GM21528 (cell line): ENCODE data around the gene CDCA4.

ENCODE experiments used
- ATAC-seq: cut with Tn5 transposase; IDR thresholded peaks from one replicate; pipeline ENCODE4 v1.9.1; 2021; ENCODE audit warnings: mild to moderate bottlenecking, moderate library complexity; ENCODE audit not compliant: unreplicated experiment, low FRiP score

CDCA4 gene

DNA sequence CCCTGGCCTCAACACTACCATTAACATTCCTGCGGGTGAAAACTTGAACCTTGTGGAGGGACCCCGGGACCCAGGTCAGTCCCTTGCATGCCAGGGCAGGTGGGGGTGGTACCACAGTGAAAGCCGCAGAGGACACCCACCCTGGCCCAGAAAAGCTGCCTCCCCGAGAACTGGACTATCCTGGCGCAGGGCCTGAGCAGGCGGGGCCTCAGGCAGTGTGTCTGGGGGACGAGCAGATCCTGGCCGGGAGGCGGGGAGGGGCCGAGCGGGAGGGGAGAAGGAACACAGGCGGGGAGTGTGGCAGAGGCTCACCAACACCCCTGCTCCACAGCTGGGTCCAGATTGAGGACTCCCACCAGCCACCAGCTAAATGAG, 52.7 kb downstream of the CDCA4 start:
- no peak for ATAC-seq

- no peak for ATAC-seq
Observed at GRCh38 chr14:104967386-104968152, 53.3 kb downstream of the CDCA4 start.

DNA sequence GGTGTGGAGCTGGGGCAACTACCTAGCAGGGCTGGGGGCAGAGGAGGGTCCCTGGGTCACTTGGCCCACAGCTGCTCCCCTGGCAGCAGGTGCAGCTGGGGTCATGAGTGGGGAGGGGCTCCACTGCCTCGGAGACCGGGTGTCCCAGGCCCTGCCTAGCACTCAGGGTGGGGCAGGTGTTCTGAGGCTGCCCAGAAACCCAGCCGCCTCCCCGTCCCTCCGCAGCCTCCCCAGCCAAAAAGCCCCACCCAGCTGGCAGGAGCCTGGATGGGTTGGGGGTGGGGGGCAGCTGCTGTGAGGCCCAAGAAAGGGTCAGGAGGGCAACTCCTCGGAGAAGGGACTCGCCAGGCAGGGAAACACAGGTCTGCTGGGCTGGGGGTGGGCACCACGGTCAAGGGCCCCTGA, 53.9 kb downstream of the CDCA4 start:
- no peak for ATAC-seq

- ATAC-seq: no peak
Observed at GRCh38 chr14:104966261-104966865, 54.5 kb downstream of the CDCA4 start.

DNA sequence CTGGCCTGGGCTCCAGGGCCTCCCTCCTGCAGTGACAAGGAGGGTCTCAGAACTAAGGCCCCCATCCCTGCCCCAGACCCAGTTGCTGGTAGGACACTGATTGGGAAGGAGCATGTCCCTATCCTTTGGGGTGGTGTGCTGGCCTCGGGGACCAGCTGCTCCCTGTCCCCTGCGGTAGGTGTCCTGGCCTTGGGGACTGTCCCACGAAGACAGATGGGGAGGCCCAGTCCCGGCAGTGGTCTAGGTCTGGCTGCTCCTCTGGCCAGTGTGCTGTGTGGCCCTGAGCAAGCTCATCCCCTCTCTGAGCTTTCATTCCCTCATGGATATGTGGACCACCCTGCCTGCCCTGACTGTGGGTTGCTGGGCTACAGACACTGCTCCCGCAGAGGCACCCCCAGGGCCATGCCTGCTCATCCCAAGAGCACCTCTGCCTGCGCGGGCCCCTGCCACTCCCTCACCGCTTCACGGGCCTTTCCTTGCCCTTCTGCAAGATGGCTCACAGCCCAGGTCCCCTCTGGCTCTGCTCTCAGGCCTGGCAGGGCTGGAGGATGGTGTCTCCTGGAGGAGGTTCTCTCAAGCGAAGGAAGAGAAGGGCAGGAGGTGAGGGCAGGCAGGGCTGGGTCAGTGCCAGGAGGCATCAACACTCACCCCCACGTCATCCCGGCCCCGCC, 55.2 kb downstream of the CDCA4 start:
- ATAC-seq: no peak

DNA sequence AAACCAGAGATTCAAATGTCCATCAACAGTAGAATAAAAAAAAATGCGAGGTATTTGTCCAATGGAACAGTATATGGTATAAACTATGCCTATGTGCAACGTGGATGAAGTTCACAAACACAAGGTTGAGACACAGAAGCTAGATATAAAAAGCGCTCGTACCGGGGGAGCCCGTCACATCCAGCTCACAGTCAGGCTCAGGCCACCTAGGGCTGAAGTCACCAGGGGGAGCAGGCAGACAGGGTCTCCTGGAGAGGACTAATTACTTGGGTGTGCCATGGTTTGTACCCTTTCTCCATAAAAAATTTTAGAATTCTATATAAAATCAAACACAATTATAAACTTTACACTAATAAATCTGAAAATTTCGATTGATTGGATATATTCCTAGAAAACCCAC, 56.3 kb downstream of the CDCA4 start:
- ATAC-seq: no peak
